Cardiac fibroblast (primary cell): ENCODE results near the gene IL13RA1.
A peak's percentile ranks its signal among the peaks of the same experiment; 100 is the strongest.

Experiments
- DNase-seq, 2 donors: peaks; one replicate each; pipeline versions ENCODE4 v3.0.0 to v3.0.0-alpha.2; 2010; ENCODE audit warnings: low read depth in 2 of 2
- H3K4me3 ChIP-seq, 2 donors: replicated peaks in 1 of 2; 1 replicate in 1 of 2; 2 replicates in 1 of 2; pipeline ENCODE4 v1.5.1; 2011; ENCODE audit warnings: low read depth in 2 of 2, low read length in 2 of 2, mild to moderate bottlenecking in 2 of 2, moderate library complexity in 1 of 2
- CTCF ChIP-seq: IDR thresholded peaks from one replicate; pipeline ENCODE4 v1.5.1; 2011; ENCODE audit warnings: low read depth, mild to moderate bottlenecking, low read length, inconsistent platforms

IL13RA1 gene

DNA sequence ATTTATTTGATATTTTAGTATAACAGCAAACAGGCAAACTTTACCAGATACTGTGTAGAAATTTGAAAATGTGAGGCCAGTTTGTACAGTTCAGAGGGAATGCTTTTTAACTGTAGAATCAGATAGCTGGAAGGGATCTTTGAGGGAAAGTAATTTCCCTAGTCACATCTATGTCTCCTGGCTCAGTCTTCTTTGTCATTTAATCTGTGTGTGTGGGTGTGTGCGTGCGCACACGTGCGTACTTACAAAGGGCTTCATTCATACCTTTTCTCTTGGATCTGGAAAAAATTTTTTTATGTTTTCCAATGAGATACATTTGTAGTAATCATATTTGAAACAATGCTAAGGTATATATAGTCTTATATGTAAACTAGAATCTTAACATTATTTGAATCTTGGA lies 44.6 kb downstream of the IL13RA1 start:
- DNase-seq: no peak
- no peak for TF ChIP-seq CTCF
- H3K4me3 ChIP-seq: no peak overlapping the region

DNA sequence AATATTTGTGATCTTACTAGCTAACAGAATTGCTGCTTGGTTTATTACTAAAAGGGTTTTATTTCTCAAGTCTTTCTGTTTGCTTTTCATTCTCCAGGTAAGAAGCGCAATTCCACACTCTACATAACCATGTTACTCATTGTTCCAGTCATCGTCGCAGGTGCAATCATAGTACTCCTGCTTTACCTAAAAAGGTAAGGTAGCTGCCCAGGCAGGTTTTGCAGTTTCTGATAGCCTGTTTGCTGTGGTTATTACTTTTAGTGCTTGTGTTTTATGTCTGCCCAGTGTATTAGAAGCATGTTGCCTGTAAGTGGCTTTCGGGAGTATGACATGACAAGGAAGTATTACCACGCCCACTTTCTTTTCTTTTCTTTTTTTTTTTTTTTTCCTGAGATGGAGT lies 46.4 kb downstream of the IL13RA1 start:
- H3K4me3 ChIP-seq: no peak overlapping the region
- TF ChIP-seq CTCF: no peak
- no peak for DNase-seq

DNA sequence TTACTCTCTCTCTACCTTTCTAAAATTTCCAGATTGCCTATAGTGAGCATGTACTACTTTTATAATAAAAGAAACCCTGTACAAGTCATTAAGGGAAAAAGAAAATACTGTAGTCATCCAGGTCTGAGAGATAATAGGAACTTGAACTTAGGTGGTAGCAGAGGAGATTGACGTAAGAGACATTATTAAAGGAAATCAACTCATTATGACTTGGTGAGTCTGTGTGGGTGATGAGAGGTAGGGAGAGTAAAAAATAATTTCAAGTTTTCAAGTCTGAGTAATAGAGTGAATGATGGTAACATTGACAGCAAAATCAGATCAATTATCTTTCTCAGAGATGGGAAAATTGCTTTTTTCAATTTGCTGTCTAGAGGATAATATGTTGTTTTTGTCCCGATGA lies 52.2 kb downstream of the IL13RA1 start:
- no peak overlapping the region for H3K4me3 ChIP-seq
- no peak for DNase-seq
- TF ChIP-seq CTCF: no peak

DNA sequence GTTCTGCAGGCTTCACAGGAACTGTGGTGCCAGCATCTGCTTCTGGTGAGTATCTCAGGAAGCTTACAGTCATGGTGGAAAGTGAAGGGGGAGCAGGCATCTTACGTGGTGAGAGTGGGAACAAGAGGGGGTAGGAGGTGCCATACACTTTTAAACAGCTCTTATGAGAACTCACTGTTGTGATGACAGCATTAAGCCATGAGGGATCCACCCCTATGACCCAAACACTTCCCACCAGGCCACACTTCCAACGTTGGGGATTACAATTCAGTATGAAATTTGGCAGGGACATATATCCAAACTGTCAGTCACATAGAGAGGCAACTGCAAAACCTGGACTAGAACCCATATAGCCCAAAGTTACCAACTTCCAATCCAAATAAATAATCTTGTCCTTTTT lies 53.1 kb downstream of the IL13RA1 start:
- no peak overlapping the region for H3K4me3 ChIP-seq
- DNase-seq: peak; percentile 17 to 72
- TF ChIP-seq CTCF: no peak

GRCh38 chrX:118780911-118781310 lies 53.5 kb downstream of the IL13RA1 start:
- peak; percentile 48 to 86 for DNase-seq
- no peak overlapping the region for H3K4me3 ChIP-seq
- no peak for TF ChIP-seq CTCF

GRCh38 chrX:118795528-118796280 lies 68.3 kb downstream of the IL13RA1 start:
- peak in 1 of 2 donors; percentile 14 for DNase-seq
- no peak overlapping the region for H3K4me3 ChIP-seq
- no peak for TF ChIP-seq CTCF

- DNase-seq: peak; percentile 69 to 84
- TF ChIP-seq CTCF: no peak
- H3K4me3 ChIP-seq: no peak overlapping the region
Observed at GRCh38 chrX:118802857-118803256, 75.5 kb downstream of the IL13RA1 start.
